ENCODE results near the gene TMTC1.

DNA sequence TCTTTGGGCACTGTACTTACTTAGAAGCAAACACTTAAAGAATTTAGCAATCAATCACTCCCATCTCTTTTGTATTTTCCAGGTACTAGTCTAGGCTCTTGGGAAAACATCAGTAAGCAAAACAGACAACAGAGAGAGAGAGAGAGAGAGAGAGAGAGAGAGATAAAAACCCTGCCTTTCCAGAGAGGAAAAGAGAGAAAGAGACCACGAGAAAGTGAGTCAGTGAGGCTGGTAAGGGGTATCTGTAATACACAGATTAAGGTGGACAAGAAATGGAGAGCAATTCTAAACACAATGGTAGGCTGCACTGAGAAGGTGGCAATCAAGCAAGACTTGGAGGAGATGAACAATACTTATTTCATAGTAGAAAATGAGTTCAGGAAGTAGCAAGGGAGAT is 166.3 kb downstream of the TMTC1 start:
- TF ChIP-seq, protein P1, sequence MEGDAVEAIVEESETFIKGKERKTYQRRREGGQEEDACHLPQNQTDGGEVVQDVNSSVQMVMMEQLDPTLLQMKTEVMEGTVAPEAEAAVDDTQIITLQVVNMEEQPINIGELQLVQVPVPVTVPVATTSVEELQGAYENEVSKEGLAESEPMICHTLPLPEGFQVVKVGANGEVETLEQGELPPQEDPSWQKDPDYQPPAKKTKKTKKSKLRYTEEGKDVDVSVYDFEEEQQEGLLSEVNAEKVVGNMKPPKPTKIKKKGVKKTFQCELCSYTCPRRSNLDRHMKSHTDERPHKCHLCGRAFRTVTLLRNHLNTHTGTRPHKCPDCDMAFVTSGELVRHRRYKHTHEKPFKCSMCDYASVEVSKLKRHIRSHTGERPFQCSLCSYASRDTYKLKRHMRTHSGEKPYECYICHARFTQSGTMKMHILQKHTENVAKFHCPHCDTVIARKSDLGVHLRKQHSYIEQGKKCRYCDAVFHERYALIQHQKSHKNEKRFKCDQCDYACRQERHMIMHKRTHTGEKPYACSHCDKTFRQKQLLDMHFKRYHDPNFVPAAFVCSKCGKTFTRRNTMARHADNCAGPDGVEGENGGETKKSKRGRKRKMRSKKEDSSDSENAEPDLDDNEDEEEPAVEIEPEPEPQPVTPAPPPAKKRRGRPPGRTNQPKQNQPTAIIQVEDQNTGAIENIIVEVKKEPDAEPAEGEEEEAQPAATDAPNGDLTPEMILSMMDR (IDR thresholded peaks at IDR 0.05) = no peak
- TF ChIP-seq POLR2A (IDR thresholded peaks at IDR 0.05; ENCODE audit: low read depth) (no peak), EP300 (IDR thresholded peaks at IDR 0.05) (no peak)
